ENCODE measurements around the gene LGI4.
A peak's percentile ranks its signal among the peaks of the same experiment; 100 is the strongest.

Gene LGI4

DNA sequence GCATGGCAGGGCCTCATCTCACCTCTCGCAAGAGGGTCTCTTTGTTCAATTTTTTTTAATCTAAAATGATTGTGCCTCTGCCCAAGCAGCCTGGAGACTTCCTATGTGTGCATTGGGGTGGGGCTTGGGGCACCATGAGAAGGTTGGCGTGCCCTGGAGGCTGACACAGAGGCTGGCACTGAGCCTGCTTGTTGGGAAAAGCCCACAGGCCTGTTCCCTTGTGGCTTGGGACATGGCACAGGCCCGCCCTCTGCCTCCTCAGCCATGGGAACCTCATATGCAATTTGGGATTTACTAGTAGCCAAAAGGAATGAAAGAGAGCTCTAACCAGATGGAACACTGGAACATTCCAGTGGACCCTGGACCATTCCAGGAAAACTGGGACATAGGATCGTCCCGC, 11.3 kb downstream of the LGI4 start:
- DNase-seq (ENCODE audit: low read depth in 3 of 3) = no peak

DNA sequence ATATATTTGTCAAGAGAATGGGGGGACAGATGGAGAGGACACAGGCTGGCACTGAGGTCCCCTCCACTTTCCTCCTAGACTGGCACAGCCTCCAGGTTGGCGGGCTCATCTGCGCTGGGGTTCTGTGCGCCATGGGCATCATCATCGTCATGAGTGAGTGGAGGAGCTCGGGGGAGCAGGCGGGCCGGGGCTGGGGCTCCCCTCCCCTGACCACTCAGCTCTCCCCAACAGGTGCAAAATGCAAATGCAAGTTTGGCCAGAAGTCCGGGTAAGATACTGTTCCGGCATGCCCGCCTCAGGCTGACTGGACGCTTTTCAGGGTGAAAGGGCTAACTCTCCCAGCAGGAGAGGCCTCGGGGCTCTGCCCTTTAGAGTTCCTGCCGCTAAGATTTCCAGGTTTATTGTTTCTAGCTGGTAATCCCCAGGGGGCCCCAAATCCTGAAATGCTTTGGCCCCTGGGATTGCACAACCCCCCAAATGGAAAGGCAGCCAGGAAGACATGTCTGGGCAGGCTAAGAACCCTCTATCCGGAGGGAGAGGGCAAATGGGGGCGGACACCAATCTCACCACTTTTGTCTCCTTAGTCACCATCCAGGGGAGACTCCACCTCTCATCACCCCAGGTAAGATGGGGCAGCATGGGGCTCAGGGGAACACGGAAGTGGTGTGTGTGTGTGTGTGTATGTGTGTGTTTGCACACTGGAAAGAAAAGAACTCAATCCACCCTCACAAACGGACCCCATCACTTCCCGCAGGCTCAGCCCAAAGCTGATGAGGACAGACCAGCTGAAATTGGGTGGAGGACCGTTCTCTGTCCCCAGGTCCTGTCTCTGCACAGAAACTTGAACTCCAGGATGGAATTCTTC, 11.9 kb downstream of the LGI4 start:
- no peak for DNase-seq (ENCODE audit: low read depth in 3 of 3)

DNA sequence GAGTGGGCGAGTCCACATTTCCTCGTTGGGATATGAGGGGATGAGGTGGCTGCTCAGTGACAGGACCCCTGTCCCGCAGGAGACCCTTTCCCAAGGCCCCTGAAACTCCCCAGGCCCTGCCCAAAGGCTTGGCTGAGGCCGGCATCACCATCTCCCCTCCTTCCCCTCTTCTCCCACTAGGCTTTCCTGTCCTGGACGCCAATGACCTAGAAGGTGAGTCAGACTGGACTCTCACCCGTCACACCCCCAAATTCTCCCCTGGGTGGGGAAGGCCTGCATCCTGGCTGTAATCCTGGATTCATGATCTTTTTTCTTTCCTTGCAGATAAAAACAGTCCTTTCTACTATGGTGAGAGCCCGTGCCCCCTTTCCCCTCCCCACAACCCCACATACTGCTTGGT, 14.0 kb downstream of the LGI4 start:
- DNase-seq (ENCODE audit: low read depth in 3 of 3) = no peak

DNA sequence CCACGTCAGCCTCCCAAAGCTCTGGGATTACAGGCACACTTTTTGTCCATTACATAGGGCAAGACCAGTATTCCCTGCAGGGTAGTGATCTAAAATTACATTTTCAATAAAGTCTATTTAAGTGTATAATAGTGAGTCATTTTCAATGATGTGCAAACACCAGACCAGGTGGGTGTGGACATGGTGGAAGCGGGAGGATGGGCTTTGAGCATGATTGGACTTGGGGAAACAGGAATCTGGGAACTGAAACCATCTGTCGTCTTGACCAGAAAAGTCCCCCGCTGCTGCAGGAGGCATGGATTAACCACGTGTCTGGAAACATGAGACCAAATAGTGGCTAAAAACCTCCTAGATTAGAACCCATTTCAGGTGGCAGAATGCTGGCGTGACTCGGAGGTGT, 14.4 kb downstream of the LGI4 start:
- no peak for DNase-seq (ENCODE audit: low read depth in 3 of 3)

DNA sequence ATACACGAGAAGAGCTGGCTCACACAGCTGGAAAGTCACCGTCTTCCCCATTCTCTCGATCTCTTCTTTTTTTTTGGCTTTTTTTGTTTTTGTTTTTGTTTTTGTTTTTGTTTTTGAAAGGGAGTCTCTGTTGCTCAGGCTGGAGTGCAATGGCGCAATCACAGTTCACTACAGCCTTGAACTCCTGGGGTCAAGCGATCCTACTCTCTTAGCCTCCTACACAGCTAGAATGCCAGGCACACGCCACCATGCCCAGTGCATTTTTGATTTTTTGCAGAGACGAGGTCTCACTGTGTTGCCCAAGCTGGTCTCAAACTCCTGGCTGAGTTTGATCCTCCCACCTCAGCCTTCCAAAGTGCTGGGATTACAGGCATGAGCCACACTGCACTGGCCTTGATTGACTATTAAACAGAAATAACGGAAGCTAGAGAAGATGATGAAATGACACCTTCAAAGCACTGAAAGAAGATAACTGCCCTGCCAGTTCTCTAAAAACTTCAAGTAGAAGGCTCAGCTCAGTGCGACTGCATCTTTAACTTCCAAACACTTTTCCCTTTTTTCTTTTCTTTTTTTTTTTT, 15.2 kb downstream of the LGI4 start:
- no peak for DNase-seq (ENCODE audit: low read depth in 3 of 3)

DNA sequence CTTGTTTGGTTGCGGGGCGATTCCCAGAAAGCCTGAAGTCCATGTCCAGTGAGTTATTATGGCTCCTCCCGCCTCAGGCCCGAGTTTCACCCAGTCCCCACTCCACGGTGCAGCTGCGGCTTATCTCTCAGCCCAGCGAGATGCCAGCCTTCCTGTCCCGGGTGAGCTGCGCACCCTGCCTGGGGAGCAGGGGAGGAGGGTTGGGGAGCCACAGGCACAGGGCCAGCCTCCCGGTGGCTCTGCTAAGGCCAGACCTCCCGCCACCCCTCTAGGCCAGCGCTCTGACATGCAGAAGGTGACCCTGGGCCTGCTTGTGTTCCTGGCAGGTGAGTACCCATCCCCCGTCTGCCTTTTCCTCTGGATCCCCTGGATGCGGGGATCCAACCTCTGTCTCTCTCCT, 15.8 kb downstream of the LGI4 start:
- DNase-seq (ENCODE audit: low read depth in 3 of 3) = no peak

DNA sequence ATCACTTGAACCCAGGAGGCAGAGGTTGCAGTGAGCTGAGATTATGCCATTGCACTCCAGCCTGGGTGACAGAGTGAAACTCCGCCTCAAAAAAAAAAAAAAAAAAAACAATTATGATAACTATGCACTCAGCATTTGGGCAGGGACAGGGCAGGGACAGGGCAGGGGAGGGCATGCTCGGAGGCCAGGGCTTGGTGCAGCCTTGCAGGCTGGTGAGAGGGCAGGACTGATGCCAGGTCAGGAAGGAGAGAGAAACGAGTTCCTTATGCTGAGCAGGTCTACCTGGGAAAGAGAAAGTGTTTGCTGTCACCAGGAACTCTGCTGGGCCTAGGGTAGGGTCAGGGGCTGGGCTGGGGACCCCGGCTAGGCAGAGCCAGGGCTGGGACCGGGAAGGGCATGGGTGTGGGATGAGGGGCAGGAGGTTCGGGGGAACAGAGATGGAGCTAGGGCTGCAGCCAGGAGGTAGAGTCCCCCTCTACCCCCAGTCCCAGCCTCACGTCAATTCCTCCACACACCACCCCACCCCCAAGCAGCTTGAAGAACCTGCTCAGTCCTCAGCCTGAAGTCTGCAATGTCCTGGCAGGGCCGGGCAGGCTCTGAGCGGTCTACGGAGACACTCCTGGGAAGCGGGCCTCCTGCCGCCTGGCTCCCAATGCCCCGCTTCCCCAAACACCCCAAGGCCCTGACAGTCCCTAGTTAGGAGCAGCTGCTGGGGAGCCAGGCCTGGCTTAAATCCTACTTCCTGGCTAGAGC, 16.4 kb downstream of the LGI4 start:
- DNase-seq (ENCODE audit: low read depth in 3 of 3) = no peak

DNA sequence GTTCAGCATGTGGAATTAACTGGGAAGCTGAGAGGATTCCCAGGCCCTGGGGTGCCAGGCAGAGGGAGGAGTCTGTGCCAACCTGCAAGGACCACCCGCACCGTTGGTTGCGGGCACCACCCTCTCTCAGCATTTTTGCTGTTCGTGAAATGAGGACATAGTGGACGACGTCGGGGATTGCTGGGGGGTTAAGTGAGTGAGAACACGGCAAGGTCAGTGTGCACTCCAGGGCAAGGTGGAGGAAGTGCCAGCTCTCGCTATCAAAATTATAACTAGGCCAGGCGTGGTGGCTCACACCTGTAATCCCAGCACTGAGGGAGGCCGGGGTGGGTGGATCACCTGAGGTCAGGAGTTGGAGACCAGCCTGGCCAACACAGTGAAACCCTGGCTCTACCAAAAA, 17.1 kb downstream of the LGI4 start:
- DNase-seq (ENCODE audit: low read depth in 3 of 3) = no peak

DNA sequence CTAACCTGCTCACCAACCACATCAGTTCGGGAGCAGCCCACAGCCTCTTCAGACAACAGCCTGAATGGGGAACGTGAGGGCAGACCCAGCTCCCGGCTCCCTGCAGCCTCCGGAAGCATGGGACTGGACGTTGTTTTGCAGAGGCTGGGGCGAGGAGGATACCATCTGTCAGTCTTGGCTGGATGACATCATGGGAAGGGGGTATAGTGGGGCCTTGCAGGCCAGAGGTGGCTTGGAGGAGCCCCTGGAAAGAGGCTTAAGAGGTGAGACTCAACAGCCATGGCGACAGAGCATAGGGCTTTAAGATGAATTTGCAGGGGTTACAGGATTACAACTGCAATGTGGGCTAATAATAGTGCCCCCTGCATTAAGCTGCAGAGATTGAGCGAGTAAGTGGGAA, 17.7 kb downstream of the LGI4 start:
- no peak for DNase-seq (ENCODE audit: low read depth in 3 of 3)

DNA sequence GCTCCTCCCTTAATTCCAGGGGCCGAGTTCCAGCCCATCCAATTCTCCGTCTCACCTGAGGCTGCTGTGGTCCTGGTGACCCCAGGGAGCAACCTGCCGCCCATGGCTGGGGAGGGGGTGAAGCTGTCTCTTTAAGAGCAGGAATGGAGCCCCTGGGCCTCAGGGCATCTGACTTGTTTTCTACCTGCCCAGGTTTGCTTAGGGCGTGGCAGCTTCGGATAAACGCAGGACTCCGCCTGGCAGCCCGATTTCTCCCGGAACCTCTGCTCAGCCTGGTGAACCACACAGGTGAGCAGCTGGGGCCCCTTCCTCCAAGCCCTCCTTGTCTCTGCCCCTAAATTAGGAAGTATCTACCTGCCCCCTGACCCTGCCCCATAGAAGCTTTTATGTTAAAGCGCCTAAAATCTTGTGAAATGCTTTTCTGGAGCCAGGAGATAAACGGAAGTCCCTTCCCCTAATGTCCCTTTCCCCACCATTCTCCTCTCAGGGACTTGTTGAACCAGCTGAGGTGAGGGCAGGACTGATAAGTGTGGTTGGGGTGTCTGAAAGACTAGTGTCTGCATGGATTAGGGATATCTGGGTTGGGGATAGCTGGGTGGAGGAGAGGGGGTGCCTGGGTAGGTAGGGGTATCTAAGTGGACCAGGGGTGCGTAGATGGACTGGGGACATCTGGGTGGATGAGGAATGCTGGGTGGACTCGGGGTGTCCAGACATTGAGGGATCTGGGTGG, 18.6 kb downstream of the LGI4 start:
- no peak for DNase-seq (ENCODE audit: low read depth in 3 of 3)

DNA sequence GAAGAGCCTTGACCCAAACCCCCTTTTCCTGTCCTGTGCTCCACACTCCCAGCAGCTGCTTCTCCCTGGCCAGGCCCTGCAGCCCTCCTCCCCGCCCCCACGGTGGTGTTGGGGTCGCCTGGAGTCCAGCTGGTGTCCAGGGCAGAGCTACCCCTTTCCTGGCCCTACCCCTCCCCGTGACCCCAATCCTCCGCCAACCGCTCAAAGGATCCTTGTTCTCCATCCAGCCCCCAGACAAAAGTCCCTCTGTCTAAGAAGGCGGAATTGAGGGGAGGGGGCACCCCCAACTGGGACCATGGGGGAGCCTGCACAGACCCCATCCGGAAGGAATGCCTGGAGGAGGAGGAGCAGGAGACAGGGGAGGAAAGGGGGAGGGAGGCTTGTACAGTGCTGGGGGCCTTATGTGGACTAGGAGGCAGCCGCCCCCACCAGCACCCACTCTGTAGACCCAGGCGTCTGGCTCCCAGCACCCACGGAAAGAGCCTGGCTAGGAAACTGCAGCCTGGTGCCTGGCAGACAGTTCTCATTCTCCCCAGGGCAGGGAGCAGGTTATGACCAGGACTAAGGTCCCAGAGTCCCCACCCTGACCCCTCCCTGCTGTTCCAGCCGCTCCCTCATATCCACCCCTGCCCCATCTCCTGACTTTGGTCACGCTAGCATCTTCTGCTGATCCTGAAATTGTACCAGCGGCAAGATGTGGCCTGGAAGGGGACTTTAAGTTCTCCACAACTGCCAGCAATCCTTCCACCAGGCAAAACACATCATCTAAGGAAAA, 19.5 kb downstream of the LGI4 start, which contains the start of gene FXYD3:
Gene FXYD3, plus strand, starts transcription at position 647 of the 775 bp plus-strand sequence. CDS start 3,554 bp downstream, outside the sequence.
- DNase-seq (ENCODE audit: low read depth in 3 of 3) = no peak

DNA sequence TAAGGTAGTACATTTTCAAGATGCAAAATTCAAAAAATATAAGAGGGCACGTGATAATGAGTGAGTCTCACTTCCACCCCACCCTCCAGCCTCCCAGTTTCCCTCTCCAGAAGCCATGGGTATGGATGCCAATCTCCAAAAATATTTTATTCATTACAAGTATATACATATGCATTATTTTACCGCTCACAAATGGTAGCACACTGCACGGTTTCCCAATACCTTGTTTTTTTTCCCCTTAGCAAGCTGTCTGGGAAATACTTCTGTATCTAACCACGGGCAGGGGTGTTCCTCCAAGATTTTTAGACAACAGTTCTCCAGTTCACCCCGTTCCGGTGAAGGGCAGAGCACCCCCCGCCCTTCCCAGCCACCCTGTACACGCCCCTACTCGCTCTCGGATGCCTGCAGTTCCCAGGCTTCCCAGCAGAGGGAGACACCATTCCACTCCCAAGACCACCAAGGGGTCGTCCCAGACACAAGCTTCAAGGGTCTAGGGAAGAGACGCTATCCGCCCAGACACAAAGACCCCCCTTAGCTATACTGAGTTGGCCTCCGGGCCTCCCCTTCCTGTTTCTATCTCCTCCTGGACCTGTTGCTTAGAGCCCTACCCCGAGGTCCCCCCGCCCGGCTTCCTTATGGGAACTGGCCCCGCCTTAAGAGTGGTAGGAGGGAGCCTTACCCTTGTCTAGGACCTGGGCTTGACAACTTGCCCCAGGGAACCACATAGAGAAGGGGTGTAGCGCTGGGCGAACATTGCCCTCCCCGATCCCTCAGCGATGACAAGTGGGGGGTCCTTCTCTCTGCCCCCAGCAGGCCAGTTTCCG, 20.3 kb downstream of the LGI4 start:
- DNase-seq (ENCODE audit: low read depth in 3 of 3) = peak; percentile 43 to 65 (median 57)

DNA sequence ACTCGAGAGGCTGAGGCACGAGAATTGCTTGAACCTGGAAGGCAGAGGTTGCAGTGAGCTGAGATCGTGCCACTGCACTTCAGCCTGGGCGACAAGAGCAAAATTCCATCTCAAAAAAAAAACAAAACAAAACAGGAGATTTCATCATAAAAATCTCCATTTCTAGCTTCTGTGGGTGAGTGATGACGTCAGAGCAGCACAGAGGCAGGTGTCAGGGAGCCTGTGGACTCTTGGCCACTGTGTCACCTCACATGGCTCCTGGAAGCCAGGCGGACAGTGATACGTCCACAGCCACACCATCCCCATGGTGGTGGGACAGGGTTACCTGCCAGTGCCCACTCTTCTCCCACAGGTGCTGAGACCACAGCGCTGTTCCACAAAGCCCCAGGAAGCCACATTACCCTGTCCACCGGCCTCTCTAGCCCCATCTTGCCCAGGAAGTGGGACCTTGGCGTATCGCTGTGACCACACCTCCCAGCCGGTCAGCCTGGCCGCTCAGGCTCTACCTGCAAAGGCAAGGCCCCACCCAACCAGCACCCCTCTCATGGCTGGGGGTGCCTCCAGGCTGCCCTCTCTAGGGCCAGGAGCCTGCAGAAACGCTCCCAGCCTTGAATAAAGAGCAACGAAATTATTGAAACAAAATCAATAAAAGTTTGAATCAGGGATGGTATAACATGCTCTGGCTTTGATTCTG, 21.7 kb downstream of the LGI4 start:
- no peak for DNase-seq (ENCODE audit: low read depth in 3 of 3)

DNA sequence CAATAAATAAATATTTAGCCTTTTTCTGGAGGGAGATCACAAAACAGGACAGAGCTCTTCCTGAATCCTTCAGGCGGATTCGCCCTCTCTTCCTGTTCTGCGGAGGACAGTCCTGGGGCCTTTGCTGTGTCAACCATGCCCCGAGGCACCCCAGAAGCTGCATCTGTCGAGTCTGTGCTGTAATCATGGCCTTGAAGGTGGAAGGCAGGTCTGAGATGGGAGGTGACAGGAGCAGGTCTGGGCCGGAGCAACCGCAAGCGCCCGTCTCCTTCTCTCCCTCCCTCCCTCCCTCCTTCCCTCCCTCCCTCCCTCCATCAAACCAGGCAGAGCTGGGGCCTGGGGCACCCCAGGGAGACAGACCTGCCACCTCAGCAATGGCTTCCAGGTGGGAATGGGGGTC, 23.9 kb downstream of the LGI4 start:
- DNase-seq (ENCODE audit: low read depth in 3 of 3) = no peak

DNA sequence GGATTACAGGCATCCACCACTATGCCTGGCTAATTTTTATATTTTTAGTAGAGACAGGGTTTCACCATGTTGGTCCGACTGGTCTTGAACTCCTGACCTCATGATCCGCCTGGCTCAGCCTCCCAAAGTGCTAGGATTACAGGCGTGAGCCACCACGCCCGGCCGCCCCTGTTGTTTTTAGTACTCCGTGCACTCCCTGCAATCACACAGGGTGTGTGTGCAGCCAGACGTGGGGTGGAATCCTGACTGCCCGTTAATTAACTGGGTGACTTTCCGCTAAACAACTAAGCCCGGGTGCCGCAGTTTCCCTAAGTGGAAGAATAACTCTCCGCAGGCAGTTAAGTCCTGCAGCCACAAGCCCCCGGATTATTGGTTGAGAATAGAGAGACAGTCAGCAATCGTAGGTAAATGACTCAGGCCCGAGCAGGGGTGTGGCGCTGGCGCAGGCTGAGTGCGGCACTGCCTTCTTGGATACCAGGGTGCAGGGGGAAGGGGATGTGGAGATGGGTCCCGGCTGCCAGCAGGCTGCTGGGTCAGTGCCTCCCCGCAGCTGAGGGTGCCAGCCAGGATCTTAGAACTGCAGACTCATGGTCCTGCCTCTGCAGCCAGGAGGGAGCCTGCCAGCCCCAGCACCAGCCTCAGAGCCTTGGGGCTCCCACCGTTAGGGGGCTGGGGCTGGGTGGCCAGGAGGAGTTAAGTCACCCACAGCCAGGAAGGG, 25.3 kb downstream of the LGI4 start:
- no peak for DNase-seq (ENCODE audit: low read depth in 3 of 3)

DNA sequence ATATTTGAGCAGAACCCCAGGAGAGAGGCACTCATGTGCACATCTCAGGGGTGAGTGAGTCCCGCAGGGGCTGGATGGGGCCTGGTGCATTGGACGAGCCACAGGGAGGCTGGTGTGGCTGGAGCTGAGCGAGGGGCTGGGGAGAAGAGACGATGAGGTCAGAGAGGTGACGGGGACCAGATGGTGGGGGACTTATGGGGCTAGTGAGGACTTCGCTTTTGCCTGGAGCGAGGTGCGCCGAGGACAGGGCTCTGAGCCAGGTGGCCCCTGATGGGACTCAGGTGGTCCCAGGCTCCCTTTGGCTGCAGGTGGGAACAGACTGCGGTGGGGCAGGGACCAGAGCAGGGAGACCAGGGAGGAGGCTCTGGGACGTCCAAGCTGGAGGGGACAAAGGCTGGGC, 26.1 kb downstream of the LGI4 start:
- no peak for DNase-seq (ENCODE audit: low read depth in 3 of 3)

DNA sequence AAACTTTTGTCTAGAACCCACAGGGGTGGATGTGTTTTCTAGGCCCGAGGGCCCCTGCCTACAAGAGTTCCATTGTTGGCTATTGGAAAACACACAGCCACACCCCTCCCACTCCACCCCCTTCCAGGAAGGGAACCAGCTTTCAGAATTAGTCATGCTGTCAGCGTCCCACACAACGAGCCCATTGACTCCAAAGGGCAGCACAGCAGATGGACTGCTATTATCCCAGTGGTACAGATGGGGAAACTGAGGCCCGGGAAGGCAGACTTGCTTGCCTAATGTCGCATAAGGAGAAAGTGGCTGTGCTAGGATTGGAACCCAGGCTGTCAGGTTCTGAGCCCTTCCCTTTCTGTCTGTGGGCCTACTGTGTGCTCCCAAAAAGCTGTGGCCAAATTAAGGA, 27.3 kb downstream of the LGI4 start:
- DNase-seq (ENCODE audit: low read depth in 3 of 3) = peak in 1 of 3 experiments; percentile 13

DNA sequence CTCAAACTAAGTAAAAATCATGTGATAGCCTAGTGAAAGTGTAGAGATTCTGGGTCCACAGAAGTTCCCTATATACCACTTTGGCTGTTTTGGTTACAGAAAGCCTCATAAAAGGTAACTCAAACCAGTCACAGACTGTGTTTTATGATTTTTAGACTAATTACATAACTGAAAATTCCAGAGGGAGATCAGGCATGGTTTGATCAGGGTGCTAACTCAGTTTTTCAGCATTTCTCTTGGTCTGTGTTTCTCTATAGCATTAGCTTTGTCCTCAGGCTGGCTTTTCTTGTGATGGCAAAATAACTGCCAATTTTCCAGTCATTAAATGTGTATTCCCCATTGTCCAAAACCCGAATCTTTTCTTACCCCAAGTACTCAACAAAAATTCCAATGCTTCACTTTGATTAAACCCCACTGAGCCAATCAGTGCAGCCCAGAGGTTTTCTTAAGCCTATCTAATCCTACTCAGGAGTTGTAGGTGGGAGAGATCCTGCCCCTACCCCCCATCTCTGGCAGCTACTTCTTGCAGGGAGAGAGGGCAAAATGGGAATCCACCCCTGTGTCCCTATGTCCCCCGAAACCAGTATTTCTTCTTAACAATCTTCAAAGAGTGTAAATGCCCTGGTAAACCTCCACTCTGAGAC, 27.8 kb downstream of the LGI4 start:
- DNase-seq (ENCODE audit: low read depth in 3 of 3) = no peak

DNA sequence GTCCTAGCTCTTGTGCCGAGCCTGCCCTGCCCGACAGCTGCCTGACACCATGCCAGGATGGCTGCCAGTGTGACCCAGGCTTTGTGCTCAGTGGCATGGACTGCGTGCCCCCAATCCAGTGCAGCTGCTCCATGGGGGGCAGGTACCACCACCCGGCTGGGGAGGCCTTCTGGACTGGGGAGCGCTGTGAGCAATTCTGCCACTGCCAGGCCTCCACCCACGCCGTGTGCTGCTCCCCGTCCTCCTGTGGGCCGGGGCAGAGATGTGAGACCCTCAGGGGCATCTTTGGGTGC, 28.6 kb downstream of the LGI4 start:
- no peak for DNase-seq (ENCODE audit: low read depth in 3 of 3)
